ENCODE results near the gene HIGD1B. TPM values are rescaled to one million over a fixed set of nuclear protein-coding genes. Genes with fewer than 3 reads are reported as not detected.

Gene HIGD1B
- total and polyA plus RNA-seq, 4 donors, result 3.0 to 25.4 (median 18.0) TPM

DNA sequence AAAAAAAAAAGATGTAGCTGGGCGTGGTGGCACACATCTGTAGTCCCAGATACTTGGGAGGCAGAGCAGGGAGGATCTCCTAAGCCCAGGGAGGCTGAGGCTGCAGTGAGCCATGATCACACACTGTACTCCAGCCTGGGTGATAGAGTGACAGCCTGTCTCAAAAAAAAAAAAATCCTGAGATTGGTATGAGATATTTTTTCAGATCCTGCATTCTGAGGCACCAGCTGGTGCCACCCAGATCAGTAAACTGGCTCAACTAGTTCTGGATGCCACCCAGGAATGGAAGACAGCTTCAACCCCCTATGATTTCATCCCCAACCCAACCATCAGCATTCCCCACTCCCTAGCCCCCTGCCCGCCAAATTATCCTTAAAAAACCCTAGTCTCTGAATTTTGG, 10.5 kb upstream of the HIGD1B start:
- H3K27ac ChIP-seq (ENCODE audit: low read depth in 1 of 2, low read length in 1 of 2), result no peak overlapping the region
- H3K4me1 ChIP-seq (ENCODE audit: control insufficient read depth in 5 of 5, insufficient read depth in 5 of 5, low read length in 5 of 5), result no peaks in the 10 kb centered on the region
- H3K36me3 ChIP-seq (ENCODE audit: control insufficient read depth in 4 of 4, insufficient read depth in 4 of 4, low read length in 4 of 4), result no peaks in the 10 kb centered on the region
- no peaks in the 10 kb centered on the region for H3K27me3 ChIP-seq (ENCODE audit: control insufficient read depth in 3 of 3, insufficient read depth in 3 of 3, low read length in 2 of 3)
- no peak overlapping the region for H3K4me3 ChIP-seq
- ATAC-seq (ENCODE audit: insufficient read depth, low FRiP score) (no peak), DNase-seq (no peak)
- H3K9ac ChIP-seq (ENCODE audit: insufficient read depth in 1 of 2, low read length in 2 of 2), result no peak overlapping the region
- no peaks in the 10 kb centered on the region for H3K9me3 ChIP-seq (ENCODE audit: control insufficient read depth in 4 of 4, insufficient read depth in 3 of 4, low read length in 3 of 4)
- WGBS, 2 donors, result 68 to 76% methylated on average over 2 of the region's 2 CpGs
- TF ChIP-seq, protein P1, sequence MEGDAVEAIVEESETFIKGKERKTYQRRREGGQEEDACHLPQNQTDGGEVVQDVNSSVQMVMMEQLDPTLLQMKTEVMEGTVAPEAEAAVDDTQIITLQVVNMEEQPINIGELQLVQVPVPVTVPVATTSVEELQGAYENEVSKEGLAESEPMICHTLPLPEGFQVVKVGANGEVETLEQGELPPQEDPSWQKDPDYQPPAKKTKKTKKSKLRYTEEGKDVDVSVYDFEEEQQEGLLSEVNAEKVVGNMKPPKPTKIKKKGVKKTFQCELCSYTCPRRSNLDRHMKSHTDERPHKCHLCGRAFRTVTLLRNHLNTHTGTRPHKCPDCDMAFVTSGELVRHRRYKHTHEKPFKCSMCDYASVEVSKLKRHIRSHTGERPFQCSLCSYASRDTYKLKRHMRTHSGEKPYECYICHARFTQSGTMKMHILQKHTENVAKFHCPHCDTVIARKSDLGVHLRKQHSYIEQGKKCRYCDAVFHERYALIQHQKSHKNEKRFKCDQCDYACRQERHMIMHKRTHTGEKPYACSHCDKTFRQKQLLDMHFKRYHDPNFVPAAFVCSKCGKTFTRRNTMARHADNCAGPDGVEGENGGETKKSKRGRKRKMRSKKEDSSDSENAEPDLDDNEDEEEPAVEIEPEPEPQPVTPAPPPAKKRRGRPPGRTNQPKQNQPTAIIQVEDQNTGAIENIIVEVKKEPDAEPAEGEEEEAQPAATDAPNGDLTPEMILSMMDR (IDR thresholded peaks at IDR 0.05; ENCODE audit: control extremely low read depth, extremely low read depth), result no peak

DNA sequence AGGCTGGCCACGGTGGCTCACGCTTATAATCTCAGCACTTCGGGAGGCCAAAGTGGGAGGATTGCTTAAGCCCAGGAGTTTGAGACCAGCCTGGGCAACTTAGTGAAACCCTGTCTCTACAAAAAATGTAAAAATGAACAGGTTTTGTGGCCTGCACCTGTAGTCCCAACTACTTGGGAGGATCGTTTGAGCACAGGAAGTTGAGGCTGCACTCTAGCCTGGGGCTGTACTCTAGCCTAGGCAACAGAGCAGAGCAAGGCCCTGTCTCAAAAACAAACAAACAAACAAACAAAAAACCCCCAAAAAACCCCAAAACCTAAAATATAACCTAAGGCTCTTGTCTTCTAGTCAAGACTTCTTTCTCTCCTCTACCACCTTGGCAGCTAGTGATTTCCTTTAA, 7.4 kb upstream of the HIGD1B start:
- H3K4me3 ChIP-seq, result no peak overlapping the region

DNA sequence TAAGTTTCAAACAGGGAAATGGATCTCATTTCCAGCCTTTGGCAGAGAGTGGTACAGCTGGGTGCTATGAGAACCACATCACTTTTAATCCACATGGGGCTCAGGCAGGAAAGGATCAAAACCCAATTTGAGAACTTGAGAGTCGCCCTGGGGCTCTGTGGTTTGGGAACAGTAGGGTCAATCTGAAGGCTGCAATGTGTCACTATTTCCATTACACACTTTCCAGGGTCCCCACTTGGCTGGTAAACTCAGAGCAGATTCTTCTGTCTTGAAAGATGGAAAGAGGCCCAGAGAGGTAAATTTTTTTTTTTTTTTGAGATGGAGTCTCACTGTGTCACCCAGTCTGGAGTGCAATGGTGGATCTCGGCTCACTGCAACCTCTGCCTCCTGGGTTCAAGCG, 6.7 kb upstream of the HIGD1B start:
- ATAC-seq (ENCODE audit: insufficient read depth, low FRiP score) (no peak), DNase-seq (no peak)
- H3K36me3 ChIP-seq (ENCODE audit: control insufficient read depth in 4 of 4, insufficient read depth in 4 of 4, low read length in 4 of 4), result no peaks in the 10 kb centered on the region
- no peak overlapping the region for H3K4me3 ChIP-seq
- H3K9me3 ChIP-seq (ENCODE audit: control insufficient read depth in 4 of 4, insufficient read depth in 3 of 4, low read length in 3 of 4), result no peaks in the 10 kb centered on the region
- TF ChIP-seq, protein P1 (IDR thresholded peaks at IDR 0.05; ENCODE audit: control extremely low read depth, extremely low read depth), result no peak
- peaks cover 0 to 23% (median 0%) of the 10 kb centered on the region in 5 donors for H3K4me1 ChIP-seq (ENCODE audit: control insufficient read depth in 5 of 5, insufficient read depth in 5 of 5, low read length in 5 of 5)
- 70 to 81% methylated on average over 3 of the region's 3 CpGs for WGBS, 2 donors
- H3K27ac ChIP-seq (ENCODE audit: low read depth in 1 of 2, low read length in 1 of 2), result no peak overlapping the region
- H3K9ac ChIP-seq (ENCODE audit: insufficient read depth in 1 of 2, low read length in 2 of 2), result no peak overlapping the region
- H3K27me3 ChIP-seq (ENCODE audit: control insufficient read depth in 3 of 3, insufficient read depth in 3 of 3, low read length in 2 of 3), result no peaks in the 10 kb centered on the region

More for the DNA sequence above, 7.4 kb upstream of the HIGD1B start:
- Histone ChIP-seq H3K27ac (ENCODE audit: low read depth in 1 of 2, low read length in 1 of 2) (no peak overlapping the region), H3K4me1 (ENCODE audit: control insufficient read depth in 5 of 5, insufficient read depth in 5 of 5, low read length in 5 of 5) (peaks cover 0 to 23% (median 0%) of the 10 kb centered on the region in 5 donors), H3K9ac (ENCODE audit: insufficient read depth in 1 of 2, low read length in 2 of 2) (no peak overlapping the region), H3K9me3 (ENCODE audit: control insufficient read depth in 4 of 4, insufficient read depth in 3 of 4, low read length in 3 of 4) (no peaks in the 10 kb centered on the region), H3K36me3 (ENCODE audit: control insufficient read depth in 4 of 4, insufficient read depth in 4 of 4, low read length in 4 of 4) (no peaks in the 10 kb centered on the region), H3K27me3 (ENCODE audit: control insufficient read depth in 3 of 3, insufficient read depth in 3 of 3, low read length in 2 of 3) (no peaks in the 10 kb centered on the region)
- WGBS, 2 donors, result 68 to 76% methylated on average over 4 of the region's 4 CpGs
- ATAC-seq (ENCODE audit: insufficient read depth, low FRiP score), result no peak
- DNase-seq, result no peak
- TF ChIP-seq, protein P1 (IDR thresholded peaks at IDR 0.05; ENCODE audit: control extremely low read depth, extremely low read depth), result no peak

DNA sequence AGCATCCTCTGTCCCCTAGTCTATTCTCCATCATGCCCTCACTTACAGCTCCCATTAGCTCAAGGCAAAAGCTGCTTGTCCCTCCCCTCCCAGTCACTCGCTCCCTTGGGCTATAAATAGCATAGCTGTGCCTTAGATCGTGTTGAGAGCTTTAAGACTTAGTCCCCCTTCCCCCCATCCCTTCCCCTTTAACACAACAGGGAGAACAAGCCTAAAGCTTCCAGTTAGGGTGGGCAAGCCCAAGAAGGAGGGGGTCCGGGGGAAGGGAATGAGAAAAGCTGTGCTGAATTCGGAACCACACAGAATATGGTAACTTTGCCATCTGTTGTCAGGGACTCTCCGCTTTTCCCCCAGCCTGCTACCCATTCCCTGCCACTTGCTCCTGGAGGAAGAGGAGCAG, 4.9 kb upstream of the HIGD1B start:
- Histone ChIP-seq H3K9ac (ENCODE audit: insufficient read depth in 1 of 2, low read length in 2 of 2) (peak overlapping the region; percentile 23 to 25), H3K4me1 (ENCODE audit: control insufficient read depth in 5 of 5, insufficient read depth in 5 of 5, low read length in 5 of 5) (peaks cover 0 to 23% (median 3%) of the 10 kb centered on the region in 5 donors), H3K27me3 (ENCODE audit: control insufficient read depth in 3 of 3, insufficient read depth in 3 of 3, low read length in 2 of 3) (no peaks in the 10 kb centered on the region), H3K9me3 (ENCODE audit: control insufficient read depth in 4 of 4, insufficient read depth in 3 of 4, low read length in 3 of 4) (no peaks in the 10 kb centered on the region), H3K36me3 (ENCODE audit: control insufficient read depth in 4 of 4, insufficient read depth in 4 of 4, low read length in 4 of 4) (no peaks in the 10 kb centered on the region), H3K4me3 (no peak overlapping the region), H3K27ac (ENCODE audit: low read depth in 1 of 2, low read length in 1 of 2) (peak overlapping the region in 1 of 2 donors; percentile 28)
- peak; percentile 41 to 87 (median 71) for DNase-seq
- no peak for ATAC-seq (ENCODE audit: insufficient read depth, low FRiP score)
- 55 to 58% methylated on average over 5 of the region's 5 CpGs for WGBS, 2 donors
- TF ChIP-seq, protein P1 (IDR thresholded peaks at IDR 0.05; ENCODE audit: control extremely low read depth, extremely low read depth), result no peak

Measured in lung (tissue), 12 donors.